ENCODE results near the gene PKN3. TPM values are rescaled to one million over a fixed set of nuclear protein-coding genes. Genes with fewer than 3 reads are reported as not detected.
A peak's percentile ranks its signal among the peaks of the same experiment; 100 is the strongest.

Gene PKN3
- total RNA-seq, 4 donors from 2014 or later: 2.3 to 7.5 (median 4.0) TPM

GRCh38 chr9:128729766-128730517 is 27.6 kb downstream of the PKN3 start:
- ATAC-seq: no peak

GRCh38 chr9:128731093-128731492 is 28.8 kb downstream of the PKN3 start:
- H3K36me3 ChIP-seq: peaks cover 0 to 59% of the 10 kb centered on the region in 2 donors
- H3K4me1 ChIP-seq: peaks cover 0 to 5% (median 0%) of the 10 kb centered on the region in 3 donors
- 78 to 88% methylated on average over 6 to 13 of the region's 13 CpGs for WGBS, 2 donors (ENCODE audit: low coverage in 1 of 2)
- no peaks in the 10 kb centered on the region for H3K27me3 ChIP-seq
- H3K4me3 ChIP-seq: no peak overlapping the region
- TF ChIP-seq EP300 (IDR thresholded peaks at IDR 0.05): no peak
- no peak for TF ChIP-seq CTCF (IDR thresholded peaks at IDR 0.05)
- no peak for TF ChIP-seq POLR2AphosphoS5 (IDR thresholded peaks at IDR 0.05)
- no peak for TF ChIP-seq POLR2A (IDR thresholded peaks at IDR 0.05)
- no peak overlapping the region for H3K27ac ChIP-seq
- ATAC-seq: no peak
- no peaks in the 10 kb centered on the region for H3K9me3 ChIP-seq

More at GRCh38 chr9:128729766-128730517, 27.6 kb downstream of the PKN3 start:
- Histone ChIP-seq H3K4me3 (no peak overlapping the region), H3K9me3 (no peaks in the 10 kb centered on the region), H3K27ac (no peak overlapping the region), H3K27me3 (no peaks in the 10 kb centered on the region), H3K36me3 (peaks cover 0 to 50% of the 10 kb centered on the region in 2 donors), H3K4me1 (peaks cover 0 to 7% (median 0%) of the 10 kb centered on the region in 3 donors)
- WGBS, 2 donors (ENCODE audit: low coverage in 1 of 2): 90% methylated on average over 2 to 3 of the region's 27 CpGs
- TF ChIP-seq POLR2A (IDR thresholded peaks at IDR 0.05): no peak
- TF ChIP-seq POLR2AphosphoS5 (IDR thresholded peaks at IDR 0.05): no peak
- no peak for TF ChIP-seq EP300 (IDR thresholded peaks at IDR 0.05)
- TF ChIP-seq CTCF (IDR thresholded peaks at IDR 0.05): no peak

- WGBS, 2 donors (ENCODE audit: low coverage in 1 of 2): 52 to 83% methylated on average over 5 to 6 of the region's 9 CpGs
- Histone ChIP-seq H3K4me3 (no peak overlapping the region), H3K9me3 (no peaks in the 10 kb centered on the region), H3K4me1 (peaks cover 0 to 5% (median 0%) of the 10 kb centered on the region in 3 donors), H3K36me3 (peaks cover 0 to 65% of the 10 kb centered on the region in 2 donors), H3K27me3 (no peaks in the 10 kb centered on the region), H3K27ac (no peak overlapping the region)
- TF ChIP-seq POLR2A (IDR thresholded peaks at IDR 0.05) (no peak), CTCF (IDR thresholded peaks at IDR 0.05) (no peak), POLR2AphosphoS5 (IDR thresholded peaks at IDR 0.05) (no peak), EP300 (IDR thresholded peaks at IDR 0.05) (no peak)
- no peak for ATAC-seq
Measured at GRCh38 chr9:128731691-128732090, 29.4 kb downstream of the PKN3 start.

- H3K4me1 ChIP-seq: peaks cover 0 to 5% (median 0%) of the 10 kb centered on the region in 3 donors
- ATAC-seq: no peak
- no peaks in the 10 kb centered on the region for H3K27me3 ChIP-seq
- no peaks in the 10 kb centered on the region for H3K9me3 ChIP-seq
- TF ChIP-seq EP300 (IDR thresholded peaks at IDR 0.05) (no peak), CTCF (IDR thresholded peaks at IDR 0.05) (no peak), POLR2A (IDR thresholded peaks at IDR 0.05) (no peak), POLR2AphosphoS5 (IDR thresholded peaks at IDR 0.05) (no peak)
- H3K4me3 ChIP-seq: no peak overlapping the region
- H3K36me3 ChIP-seq: peaks cover 0 to 74% of the 10 kb centered on the region in 2 donors
- WGBS, 2 donors (ENCODE audit: low coverage in 1 of 2): 80 to 85% methylated on average over 10 to 11 of the region's 13 CpGs
- no peak overlapping the region for H3K27ac ChIP-seq
Measured at GRCh38 chr9:128732576-128732975, 30.3 kb downstream of the PKN3 start.

GRCh38 chr9:128733256-128733655 is 31.0 kb downstream of the PKN3 start:
- ATAC-seq: peak; percentile 72
- TF ChIP-seq CTCF (IDR thresholded peaks at IDR 0.05) (peak in 3 of 4 experiments; percentile 37 to 66 (median 47)), EP300 (IDR thresholded peaks at IDR 0.05) (no peak)

More at GRCh38 chr9:128733256-128733655, 31.0 kb downstream of the PKN3 start:
- no peaks in the 10 kb centered on the region for H3K9me3 ChIP-seq
- peak overlapping the region in 3 of 4 donors; percentile 51 to 65 (median 58) for H3K27ac ChIP-seq
- H3K4me1 ChIP-seq: peaks cover 0 to 5% (median 0%) of the 10 kb centered on the region in 3 donors
- H3K27me3 ChIP-seq: no peaks in the 10 kb centered on the region
- no peak overlapping the region for H3K4me3 ChIP-seq
- peaks cover 0 to 81% of the 10 kb centered on the region in 2 donors for H3K36me3 ChIP-seq
- 40% methylated on average over 3 of the region's 9 CpGs; no CpG with 5 or more reads in 1 of the 2 donors for WGBS, 2 donors (ENCODE audit: low coverage in 1 of 2)

All from gastroesophageal sphincter (tissue), 4 donors.